ENCODE measurements around the gene SLC31A1.

DNA sequence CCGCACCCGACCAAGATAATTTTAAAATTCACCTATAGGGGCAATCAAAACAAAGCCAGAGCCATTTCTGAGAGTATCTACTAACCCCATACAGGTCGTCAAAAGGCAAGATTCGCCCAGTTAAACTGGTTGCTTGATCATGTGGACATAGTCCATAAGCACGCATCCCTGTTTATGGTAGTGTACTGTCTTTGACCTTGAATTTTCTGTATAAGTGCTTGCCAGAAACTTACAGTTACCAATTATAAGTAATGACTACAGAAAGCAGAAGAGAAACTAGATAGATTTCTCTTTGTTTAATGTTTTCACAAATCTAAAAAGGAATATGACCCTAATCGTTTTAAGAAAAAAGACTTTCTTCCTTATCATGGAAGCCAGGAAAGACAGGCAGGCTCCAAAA, 25.6 kb downstream of the SLC31A1 start:
- TF ChIP-seq, protein P1, sequence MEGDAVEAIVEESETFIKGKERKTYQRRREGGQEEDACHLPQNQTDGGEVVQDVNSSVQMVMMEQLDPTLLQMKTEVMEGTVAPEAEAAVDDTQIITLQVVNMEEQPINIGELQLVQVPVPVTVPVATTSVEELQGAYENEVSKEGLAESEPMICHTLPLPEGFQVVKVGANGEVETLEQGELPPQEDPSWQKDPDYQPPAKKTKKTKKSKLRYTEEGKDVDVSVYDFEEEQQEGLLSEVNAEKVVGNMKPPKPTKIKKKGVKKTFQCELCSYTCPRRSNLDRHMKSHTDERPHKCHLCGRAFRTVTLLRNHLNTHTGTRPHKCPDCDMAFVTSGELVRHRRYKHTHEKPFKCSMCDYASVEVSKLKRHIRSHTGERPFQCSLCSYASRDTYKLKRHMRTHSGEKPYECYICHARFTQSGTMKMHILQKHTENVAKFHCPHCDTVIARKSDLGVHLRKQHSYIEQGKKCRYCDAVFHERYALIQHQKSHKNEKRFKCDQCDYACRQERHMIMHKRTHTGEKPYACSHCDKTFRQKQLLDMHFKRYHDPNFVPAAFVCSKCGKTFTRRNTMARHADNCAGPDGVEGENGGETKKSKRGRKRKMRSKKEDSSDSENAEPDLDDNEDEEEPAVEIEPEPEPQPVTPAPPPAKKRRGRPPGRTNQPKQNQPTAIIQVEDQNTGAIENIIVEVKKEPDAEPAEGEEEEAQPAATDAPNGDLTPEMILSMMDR (IDR thresholded peaks at IDR 0.05): no peak
- TF ChIP-seq POLR2AphosphoS5 (IDR thresholded peaks at IDR 0.05) (no peak), POLR2A (IDR thresholded peaks at IDR 0.05; ENCODE audit: low read depth) (no peak)

All from esophagus muscularis mucosa (tissue), 3 donors.